HEK293T (cell line): ENCODE results near the gene CACNB3.

ENCODE experiments used
- BHLHE40 ChIP-seq: fragments of 450-650 bp; IDR thresholded peaks from 2 replicates; pipeline ENCODE4 v1.6.1; 2016; ENCODE audit warnings: mild to moderate bottlenecking, moderate library complexity, borderline replicate concordance
- CTBP1 ChIP-seq: fragments of 450-650 bp; IDR thresholded peaks from 2 replicates; pipeline ENCODE4 v1.6.1; 2016; ENCODE audit warnings: borderline replicate concordance
- ELF4 ChIP-seq: fragments of 450-650 bp; IDR thresholded peaks from 2 replicates; pipeline ENCODE4 v1.6.1; 2017; ENCODE audit warnings: antibody characterized with exemption
- FOXA1 ChIP-seq: fragments of 450-650 bp; IDR thresholded peaks from 2 replicates; pipeline ENCODE4 v1.6.1; 2016; ENCODE audit warnings: mild to moderate bottlenecking
- FOXM1 ChIP-seq: fragments of 450-650 bp; IDR thresholded peaks from 2 replicates; pipeline ENCODE4 v1.6.1; 2017; ENCODE audit warnings: mild to moderate bottlenecking, borderline replicate concordance
- HDGF ChIP-seq: fragments of 450-650 bp; IDR thresholded peaks from 2 replicates; pipeline ENCODE4 v1.6.1; 2017; ENCODE audit warnings: antibody characterized with exemption, borderline replicate concordance
- L3MBTL2 ChIP-seq: fragments of 450-650 bp; conservative IDR thresholded peaks from 2 replicates; pipeline ENCODE4 v1.6.1; 2016; ENCODE audit warnings: mild to moderate bottlenecking
- LEF1 ChIP-seq: fragments of 450-650 bp; IDR thresholded peaks from 2 replicates; pipeline ENCODE4 v1.6.1; 2017; ENCODE audit warnings: mild to moderate bottlenecking, borderline replicate concordance
- NFRKB ChIP-seq: fragments of 450-650 bp; IDR thresholded peaks from 2 replicates; pipeline ENCODE4 v1.6.1; 2016; ENCODE audit warnings: mild to moderate bottlenecking, moderate library complexity
- PKNOX1 ChIP-seq: fragments of 450-650 bp; IDR thresholded peaks from 2 replicates; pipeline ENCODE4 v1.6.1; 2016
- SP1 ChIP-seq: fragments of 450-650 bp; IDR thresholded peaks from 2 replicates; pipeline ENCODE4 v1.6.1; 2017
- SUZ12 ChIP-seq: fragments of 450-650 bp; IDR thresholded peaks from 2 replicates; pipeline ENCODE4 v1.6.1; 2016; ENCODE audit warnings: mild to moderate bottlenecking
- ZNF384 ChIP-seq: fragments of 450-650 bp; IDR thresholded peaks from 2 replicates; pipeline ENCODE4 v1.6.1; 2016

DNA sequence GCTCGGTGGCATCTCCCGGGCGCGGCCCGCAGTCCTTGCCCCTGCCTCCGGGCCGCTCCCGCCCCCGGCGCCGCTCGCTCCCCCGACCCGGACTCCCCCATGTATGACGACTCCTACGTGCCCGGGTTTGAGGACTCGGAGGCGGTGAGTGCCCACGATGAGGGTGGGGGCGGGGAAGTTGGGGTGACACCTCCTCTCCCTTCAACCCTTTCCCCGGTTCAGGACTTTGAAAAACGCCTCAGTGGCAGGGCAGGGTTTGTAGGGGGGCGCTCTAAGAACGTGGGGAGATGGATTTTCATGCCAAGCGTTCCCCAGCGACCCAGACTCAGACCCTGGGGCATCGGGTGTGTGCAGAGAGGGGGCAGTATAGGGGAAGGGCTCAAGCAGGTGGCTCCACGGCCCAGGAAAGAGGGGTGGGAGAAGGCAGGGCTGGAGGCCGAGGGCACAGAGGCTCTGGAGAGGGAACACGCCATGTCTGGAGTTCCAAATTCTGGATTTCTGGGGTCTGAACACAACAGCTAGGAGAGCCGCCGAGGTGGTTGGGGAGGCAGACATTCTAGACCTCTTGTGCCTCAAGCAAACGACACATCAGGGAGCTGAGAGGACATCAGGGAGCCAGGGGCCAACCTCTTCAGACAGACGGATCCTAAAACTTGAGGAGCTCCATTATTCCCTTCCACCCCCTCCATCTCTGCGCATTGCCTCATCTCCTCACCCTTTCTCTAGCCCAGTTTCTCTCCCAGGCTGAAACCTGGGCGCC, 715 bp downstream of the CACNB3 start:
- no peak for TF ChIP-seq FOXA1
- no peak for TF ChIP-seq ZNF384
- TF ChIP-seq BHLHE40: no peak
- no peak for TF ChIP-seq HDGF
- TF ChIP-seq SP1: no peak
- TF ChIP-seq SUZ12: no peak
- no peak for TF ChIP-seq L3MBTL2
- TF ChIP-seq ELF4: no peak
- TF ChIP-seq LEF1: no peak
- no peak for TF ChIP-seq FOXM1
- no peak for TF ChIP-seq NFRKB
- TF ChIP-seq CTBP1: no peak
- no peak for TF ChIP-seq PKNOX1
